Inflammatory macrophage treated with lipopolysaccharide for 4 hours (primary cell): ENCODE data around the gene DMPK.

Experiments used
- DNase-seq: peaks from one replicate; pipeline ENCODE4 v3.0.0-alpha.2; 2020

Gene DMPK

GRCh38 chr19:45782162-45782691 lies at the start of gene DMPK:
TSS of gene DMPK (minus strand) at chr19:45782490. CDS start at chr19:45782352, 138 bp downstream.
- DNase-seq: no peak

- no peak for DNase-seq
Observed at GRCh38 chr19:45828945-45829344, 46.7 kb upstream of the DMPK start.

- DNase-seq: no peak
Observed at GRCh38 chr19:45828523-45828922, 46.2 kb upstream of the DMPK start.

- DNase-seq: no peak
Observed at GRCh38 chr19:45827459-45828093, 45.3 kb upstream of the DMPK start.

GRCh38 chr19:45826934-45827333 lies 44.6 kb upstream of the DMPK start:
- DNase-seq: no peak

GRCh38 chr19:45825917-45826893 lies 43.9 kb upstream of the DMPK start:
- no peak for DNase-seq

GRCh38 chr19:45825263-45825605 lies 42.9 kb upstream of the DMPK start:
- no peak for DNase-seq

- DNase-seq: no peak
Observed at GRCh38 chr19:45824531-45825262, 42.4 kb upstream of the DMPK start.

- no peak for DNase-seq
Observed at GRCh38 chr19:45824041-45824471, 41.8 kb upstream of the DMPK start.

GRCh38 chr19:45823182-45823581 lies 40.9 kb upstream of the DMPK start:
- no peak for DNase-seq

GRCh38 chr19:45822716-45823115 lies 40.4 kb upstream of the DMPK start:
- DNase-seq: no peak

- no peak for DNase-seq
Observed at GRCh38 chr19:45821570-45821969, 39.3 kb upstream of the DMPK start.

GRCh38 chr19:45821103-45821521 lies 38.8 kb upstream of the DMPK start:
- DNase-seq: no peak

- no peak for DNase-seq
Observed at GRCh38 chr19:45820413-45821102, 38.3 kb upstream of the DMPK start.

GRCh38 chr19:45819769-45820168 lies 37.5 kb upstream of the DMPK start:
- no peak for DNase-seq

- DNase-seq: no peak
Observed at GRCh38 chr19:45817725-45818301, 35.5 kb upstream of the DMPK start.

GRCh38 chr19:45817010-45817724 lies 34.9 kb upstream of the DMPK start:
- DNase-seq: peak; percentile 92

GRCh38 chr19:45816236-45817009 lies 34.1 kb upstream of the DMPK start:
- no peak for DNase-seq

GRCh38 chr19:45815481-45816216 lies 33.4 kb upstream of the DMPK start:
- no peak for DNase-seq
